ENCODE measurements around the gene RPS15. TPM values are rescaled to one million over a fixed set of nuclear protein-coding genes. Genes with fewer than 3 reads are reported as not detected.
A peak's percentile ranks its signal among the peaks of the same experiment; 100 is the strongest.

Gene RPS15
- polyA plus RNA-seq (2013, experiment 1 of 2): 2,052 TPM
- polyA plus RNA-seq (2013, experiment 2 of 2): 1,718 TPM

GRCh38 chr19:1438035-1438932 is at the start of gene RPS15:
Gene RPS15, plus strand, starts transcription at chr19:1438396. Its CDS starts 30 bp downstream, at chr19:1438426.
- 2 to 3% methylated on average over 87 to 93 of the region's 100 CpGs for WGBS, 2 experiments (ENCODE audit: insufficient coverage in 2 of 2)

GRCh38 chr19:1388637-1389026 is 49.6 kb upstream of the RPS15 start:
- Histone ChIP-seq H3K36me3 (ENCODE audit: control insufficient read depth, insufficient read depth, low read length) (peaks cover 41% of the 10 kb centered on the region), H3K27ac (ENCODE audit: low read depth, low read length, severe bottlenecking) (no peak overlapping the region), H3K4me3 (ENCODE audit: extremely low read depth, insufficient read depth, low read length, poor library complexity, severe bottlenecking) (no peak overlapping the region), H3K4me1 (ENCODE audit: control insufficient read depth, insufficient read depth, low read length, poor library complexity, severe bottlenecking) (no peaks in the 10 kb centered on the region), H3K9me3 (ENCODE audit: control insufficient read depth, low read length) (no peaks in the 10 kb centered on the region)
- WGBS, 2 experiments (ENCODE audit: insufficient coverage in 2 of 2): 92 to 94% methylated on average over 15 to 17 of the region's 17 CpGs

More at GRCh38 chr19:1438035-1438932, at the start of gene RPS15:
- Histone ChIP-seq H3K4me3 (ENCODE audit: extremely low read depth, insufficient read depth, low read length, poor library complexity, severe bottlenecking) (peak within 1 kb of the TSS; percentile 89), H3K27ac (ENCODE audit: low read depth, low read length, severe bottlenecking) (peak within 1 kb of the TSS; percentile 96), H3K9me3 (ENCODE audit: control insufficient read depth, low read length) (no peaks in the 10 kb centered on the region), H3K36me3 (ENCODE audit: control insufficient read depth, insufficient read depth, low read length) (peaks cover 60% of the 10 kb centered on the region), H3K4me1 (ENCODE audit: control insufficient read depth, insufficient read depth, low read length, poor library complexity, severe bottlenecking) (peaks cover 14% of the 10 kb centered on the region)

GRCh38 chr19:1389033-1389940 is 48.9 kb upstream of the RPS15 start:
- Histone ChIP-seq H3K27ac (ENCODE audit: low read depth, low read length, severe bottlenecking) (no peak overlapping the region), H3K4me1 (ENCODE audit: control insufficient read depth, insufficient read depth, low read length, poor library complexity, severe bottlenecking) (no peaks in the 10 kb centered on the region), H3K9me3 (ENCODE audit: control insufficient read depth, low read length) (no peaks in the 10 kb centered on the region), H3K36me3 (ENCODE audit: control insufficient read depth, insufficient read depth, low read length) (peaks cover 45% of the 10 kb centered on the region), H3K4me3 (ENCODE audit: extremely low read depth, insufficient read depth, low read length, poor library complexity, severe bottlenecking) (no peak overlapping the region)
- 95 to 96% methylated on average over 30 to 36 of the region's 39 CpGs for WGBS, 2 experiments (ENCODE audit: insufficient coverage in 2 of 2)

GRCh38 chr19:1390890-1391423 is 47.2 kb upstream of the RPS15 start:
- 92 to 93% methylated on average over 37 to 40 of the region's 42 CpGs for WGBS, 2 experiments (ENCODE audit: insufficient coverage in 2 of 2)
- Histone ChIP-seq H3K36me3 (ENCODE audit: control insufficient read depth, insufficient read depth, low read length) (peaks cover 49% of the 10 kb centered on the region), H3K9me3 (ENCODE audit: control insufficient read depth, low read length) (no peaks in the 10 kb centered on the region), H3K4me3 (ENCODE audit: extremely low read depth, insufficient read depth, low read length, poor library complexity, severe bottlenecking) (no peak overlapping the region), H3K27ac (ENCODE audit: low read depth, low read length, severe bottlenecking) (no peak overlapping the region), H3K4me1 (ENCODE audit: control insufficient read depth, insufficient read depth, low read length, poor library complexity, severe bottlenecking) (no peaks in the 10 kb centered on the region)

GRCh38 chr19:1392407-1392806 is 45.8 kb upstream of the RPS15 start:
- Histone ChIP-seq H3K36me3 (ENCODE audit: control insufficient read depth, insufficient read depth, low read length) (peaks cover 49% of the 10 kb centered on the region), H3K4me3 (ENCODE audit: extremely low read depth, insufficient read depth, low read length, poor library complexity, severe bottlenecking) (no peak overlapping the region), H3K9me3 (ENCODE audit: control insufficient read depth, low read length) (no peaks in the 10 kb centered on the region), H3K4me1 (ENCODE audit: control insufficient read depth, insufficient read depth, low read length, poor library complexity, severe bottlenecking) (no peaks in the 10 kb centered on the region), H3K27ac (ENCODE audit: low read depth, low read length, severe bottlenecking) (no peak overlapping the region)
- 96 to 98% methylated on average over 10 of the region's 15 CpGs for WGBS, 2 experiments (ENCODE audit: insufficient coverage in 2 of 2)

GRCh38 chr19:1392939-1393530 is 45.2 kb upstream of the RPS15 start:
- Histone ChIP-seq H3K27ac (ENCODE audit: low read depth, low read length, severe bottlenecking) (no peak overlapping the region), H3K9me3 (ENCODE audit: control insufficient read depth, low read length) (no peaks in the 10 kb centered on the region), H3K4me3 (ENCODE audit: extremely low read depth, insufficient read depth, low read length, poor library complexity, severe bottlenecking) (no peak overlapping the region), H3K36me3 (ENCODE audit: control insufficient read depth, insufficient read depth, low read length) (peaks cover 55% of the 10 kb centered on the region), H3K4me1 (ENCODE audit: control insufficient read depth, insufficient read depth, low read length, poor library complexity, severe bottlenecking) (no peaks in the 10 kb centered on the region)
- 96 to 97% methylated on average over 36 of the region's 37 CpGs for WGBS, 2 experiments (ENCODE audit: insufficient coverage in 2 of 2)

- no peak overlapping the region for H3K27ac ChIP-seq (ENCODE audit: low read depth, low read length, severe bottlenecking)
- WGBS, 2 experiments (ENCODE audit: insufficient coverage in 2 of 2): 93% methylated on average over 16 to 17 of the region's 17 CpGs
Measured at GRCh38 chr19:1393841-1394240, 44.4 kb upstream of the RPS15 start.

GRCh38 chr19:1394252-1395193 is 43.7 kb upstream of the RPS15 start:
- H3K4me3 ChIP-seq (ENCODE audit: extremely low read depth, insufficient read depth, low read length, poor library complexity, severe bottlenecking): no peak overlapping the region
- H3K4me1 ChIP-seq (ENCODE audit: control insufficient read depth, insufficient read depth, low read length, poor library complexity, severe bottlenecking): no peaks in the 10 kb centered on the region
- no peaks in the 10 kb centered on the region for H3K9me3 ChIP-seq (ENCODE audit: control insufficient read depth, low read length)
- H3K27ac ChIP-seq (ENCODE audit: low read depth, low read length, severe bottlenecking): no peak overlapping the region
- WGBS, 2 experiments (ENCODE audit: insufficient coverage in 2 of 2): 74 to 88% methylated on average over 29 to 31 of the region's 43 CpGs
- peaks cover 52% of the 10 kb centered on the region for H3K36me3 ChIP-seq (ENCODE audit: control insufficient read depth, insufficient read depth, low read length)

More at GRCh38 chr19:1393841-1394240, 44.4 kb upstream of the RPS15 start:
- no peaks in the 10 kb centered on the region for H3K4me1 ChIP-seq (ENCODE audit: control insufficient read depth, insufficient read depth, low read length, poor library complexity, severe bottlenecking)
- H3K36me3 ChIP-seq (ENCODE audit: control insufficient read depth, insufficient read depth, low read length): peaks cover 57% of the 10 kb centered on the region
- no peak overlapping the region for H3K4me3 ChIP-seq (ENCODE audit: extremely low read depth, insufficient read depth, low read length, poor library complexity, severe bottlenecking)
- no peaks in the 10 kb centered on the region for H3K9me3 ChIP-seq (ENCODE audit: control insufficient read depth, low read length)

- Histone ChIP-seq H3K4me3 (ENCODE audit: extremely low read depth, insufficient read depth, low read length, poor library complexity, severe bottlenecking) (no peak overlapping the region), H3K36me3 (ENCODE audit: control insufficient read depth, insufficient read depth, low read length) (peaks cover 47% of the 10 kb centered on the region), H3K9me3 (ENCODE audit: control insufficient read depth, low read length) (no peaks in the 10 kb centered on the region), H3K4me1 (ENCODE audit: control insufficient read depth, insufficient read depth, low read length, poor library complexity, severe bottlenecking) (peaks cover 2% of the 10 kb centered on the region), H3K27ac (ENCODE audit: low read depth, low read length, severe bottlenecking) (no peak overlapping the region)
- 95 to 96% methylated on average over 35 to 46 of the region's 52 CpGs for WGBS, 2 experiments (ENCODE audit: insufficient coverage in 2 of 2)
Measured at GRCh38 chr19:1395194-1396018, 42.8 kb upstream of the RPS15 start.
